AG04449 (cell line): ENCODE results near the gene MYCN.

Source experiments
- CTCF ChIA-PET: fragments of 350-600 bp; formaldehyde crosslinking; extraction: SDS; loops from one replicate; lab custom pipeline; 2021; ENCODE audit warnings: antibody characterized with exemption; lab: Yijun Ruan, JAX
- POLR2A ChIA-PET: fragments of 400-600, 350-600 bp; formaldehyde crosslinking; extraction: SDS; loops from one replicate; lab custom pipeline; 2020; ENCODE audit warnings: antibody characterized with exemption, inconsistent platforms; lab: Yijun Ruan, JAX
- DNase-seq: peaks from one replicate; pipeline ENCODE4 v3.0.0-alpha.2; 2010; ENCODE audit warnings: low read depth, low spot score
- H3K4me3 ChIP-seq: 2 replicates; pipeline ENCODE4 v1.5.1; 2011; ENCODE audit warnings: low read depth, mild to moderate bottlenecking, control low read depth, low read length
- TF ChIP-seq, protein P1 (sequence below): IDR thresholded peaks from one replicate; pipeline ENCODE4 v1.5.1; 2011; ENCODE audit warnings: mild to moderate bottlenecking, moderate library complexity, low read length, control low read depth, inconsistent platforms; ENCODE audit not compliant: insufficient read depth; ENCODE audit errors: missing control alignments

Gene MYCN

DNA sequence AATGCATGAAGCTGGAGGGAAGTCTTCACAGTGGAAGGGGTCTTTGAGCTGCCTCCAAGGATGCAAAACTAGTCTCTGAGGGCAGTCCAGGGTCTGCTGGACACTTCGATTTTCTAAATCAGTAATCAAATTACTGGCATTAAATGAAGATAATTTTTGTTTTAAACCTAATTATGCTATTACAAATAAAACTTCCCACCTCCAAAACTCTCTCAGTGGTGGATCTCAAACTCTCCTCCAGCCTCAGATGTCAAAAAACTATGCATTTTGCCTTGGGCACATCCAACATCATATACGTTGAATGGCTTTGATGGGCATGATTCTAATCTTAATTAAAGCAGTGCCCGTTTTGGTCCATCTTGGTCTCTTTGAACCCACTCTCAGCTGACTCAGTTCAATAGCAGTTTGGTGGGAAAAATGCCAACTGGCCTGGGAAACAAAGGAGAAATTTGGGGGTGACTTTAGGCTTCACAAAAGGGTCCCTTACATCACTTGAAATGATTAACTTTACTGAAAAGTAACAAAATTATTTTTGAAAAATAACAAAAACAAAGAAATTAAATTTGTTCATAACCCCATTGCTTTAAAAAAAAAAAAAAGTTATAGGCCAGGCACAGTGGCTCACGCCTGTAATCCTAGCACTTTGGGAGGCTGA, 5.9 kb upstream of the MYCN start:
- no peak for DNase-seq
- ChIA-PET POLR2A (no interaction called here), CTCF (no interaction called here)
- no peak overlapping the region for H3K4me3 ChIP-seq
- TF ChIP-seq, protein P1, sequence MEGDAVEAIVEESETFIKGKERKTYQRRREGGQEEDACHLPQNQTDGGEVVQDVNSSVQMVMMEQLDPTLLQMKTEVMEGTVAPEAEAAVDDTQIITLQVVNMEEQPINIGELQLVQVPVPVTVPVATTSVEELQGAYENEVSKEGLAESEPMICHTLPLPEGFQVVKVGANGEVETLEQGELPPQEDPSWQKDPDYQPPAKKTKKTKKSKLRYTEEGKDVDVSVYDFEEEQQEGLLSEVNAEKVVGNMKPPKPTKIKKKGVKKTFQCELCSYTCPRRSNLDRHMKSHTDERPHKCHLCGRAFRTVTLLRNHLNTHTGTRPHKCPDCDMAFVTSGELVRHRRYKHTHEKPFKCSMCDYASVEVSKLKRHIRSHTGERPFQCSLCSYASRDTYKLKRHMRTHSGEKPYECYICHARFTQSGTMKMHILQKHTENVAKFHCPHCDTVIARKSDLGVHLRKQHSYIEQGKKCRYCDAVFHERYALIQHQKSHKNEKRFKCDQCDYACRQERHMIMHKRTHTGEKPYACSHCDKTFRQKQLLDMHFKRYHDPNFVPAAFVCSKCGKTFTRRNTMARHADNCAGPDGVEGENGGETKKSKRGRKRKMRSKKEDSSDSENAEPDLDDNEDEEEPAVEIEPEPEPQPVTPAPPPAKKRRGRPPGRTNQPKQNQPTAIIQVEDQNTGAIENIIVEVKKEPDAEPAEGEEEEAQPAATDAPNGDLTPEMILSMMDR = no peak

DNA sequence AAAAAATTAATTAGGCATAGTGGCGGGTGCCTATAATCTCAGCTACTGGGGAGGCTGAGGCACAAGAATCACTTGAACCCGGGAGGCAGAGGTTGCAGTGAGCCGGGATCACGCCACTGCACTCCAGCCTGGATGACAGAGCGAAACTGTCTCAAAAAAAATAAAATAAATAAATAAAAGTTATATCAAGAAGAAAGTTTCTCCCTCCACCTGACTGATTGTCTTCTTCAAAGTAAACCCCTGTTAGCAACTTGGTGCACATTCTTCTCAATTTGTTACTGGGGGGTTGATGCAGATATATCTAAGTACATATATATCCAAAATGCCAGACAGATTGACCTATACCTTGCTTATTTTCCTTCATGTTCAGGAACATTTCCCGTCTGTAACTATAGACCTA, 5.2 kb upstream of the MYCN start:
- POLR2A ChIA-PET = no interaction called here
- TF ChIP-seq, protein P1 = no peak
- CTCF ChIA-PET = no interaction called here
- no peak overlapping the region for H3K4me3 ChIP-seq
- DNase-seq = no peak

DNA sequence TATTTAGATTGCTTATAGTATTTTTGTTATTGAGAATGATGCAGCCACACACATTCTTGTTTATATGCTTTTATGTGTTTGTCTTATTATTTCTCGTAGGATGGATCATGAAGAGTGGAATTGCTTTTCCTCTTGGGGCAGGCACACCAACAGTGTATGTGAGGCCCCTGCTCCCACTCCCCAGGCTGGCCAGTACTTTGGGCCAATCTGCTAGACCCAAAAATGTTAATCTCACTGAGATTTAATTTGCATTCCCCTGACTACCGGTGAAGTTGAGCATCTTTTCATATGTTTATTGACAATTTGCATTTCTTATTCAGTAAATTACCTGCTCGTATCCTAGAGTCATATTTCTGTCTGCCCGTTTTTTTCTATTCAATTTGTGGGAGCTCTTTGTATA, 4.7 kb upstream of the MYCN start:
- no peak for DNase-seq
- TF ChIP-seq, protein P1 = no peak
- CTCF ChIA-PET = no interaction called here
- H3K4me3 ChIP-seq = no peak overlapping the region
- POLR2A ChIA-PET = no interaction called here

DNA sequence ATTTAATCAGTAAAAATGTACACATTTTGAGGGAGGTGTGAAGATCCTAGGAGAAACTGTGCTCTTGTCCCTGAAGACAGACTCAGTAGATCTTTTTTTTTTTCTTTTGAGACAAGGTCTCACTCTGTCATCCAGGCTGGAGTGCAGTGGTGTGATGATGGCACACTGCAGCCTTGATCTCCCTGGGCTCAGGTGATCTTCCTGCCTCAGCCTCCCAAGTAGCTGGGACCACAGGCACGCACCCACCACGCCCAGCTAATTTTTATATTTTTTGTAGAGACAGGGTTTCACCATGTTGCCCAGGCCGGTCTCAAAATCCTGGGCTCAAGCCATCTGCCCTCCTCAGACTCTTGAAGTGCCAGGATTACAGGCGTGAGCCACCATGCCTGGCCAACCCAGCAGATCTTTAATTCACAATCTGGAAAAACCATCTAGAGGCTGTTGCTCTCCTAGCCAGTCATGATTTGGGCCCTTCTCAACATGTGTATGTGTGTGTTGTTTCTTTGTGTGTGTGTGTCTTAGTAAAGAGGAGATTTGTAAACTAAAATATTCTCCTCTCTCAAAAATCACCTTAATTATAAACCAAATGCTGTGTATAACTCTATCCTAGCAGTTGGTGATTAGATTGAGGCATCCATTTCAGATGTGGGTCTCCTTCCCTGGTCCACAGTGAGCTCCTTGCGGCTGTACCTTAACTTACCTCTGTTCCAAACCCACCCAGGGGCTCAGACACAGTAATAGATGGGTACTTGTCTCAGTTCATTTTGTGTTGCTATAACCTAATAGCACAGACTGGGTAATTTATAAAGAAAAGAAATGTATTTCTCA, 3.9 kb upstream of the MYCN start:
- POLR2A ChIA-PET = no interaction called here
- CTCF ChIA-PET = no interaction called here
- H3K4me3 ChIP-seq = no peak overlapping the region
- no peak for DNase-seq
- TF ChIP-seq, protein P1 = no peak

DNA sequence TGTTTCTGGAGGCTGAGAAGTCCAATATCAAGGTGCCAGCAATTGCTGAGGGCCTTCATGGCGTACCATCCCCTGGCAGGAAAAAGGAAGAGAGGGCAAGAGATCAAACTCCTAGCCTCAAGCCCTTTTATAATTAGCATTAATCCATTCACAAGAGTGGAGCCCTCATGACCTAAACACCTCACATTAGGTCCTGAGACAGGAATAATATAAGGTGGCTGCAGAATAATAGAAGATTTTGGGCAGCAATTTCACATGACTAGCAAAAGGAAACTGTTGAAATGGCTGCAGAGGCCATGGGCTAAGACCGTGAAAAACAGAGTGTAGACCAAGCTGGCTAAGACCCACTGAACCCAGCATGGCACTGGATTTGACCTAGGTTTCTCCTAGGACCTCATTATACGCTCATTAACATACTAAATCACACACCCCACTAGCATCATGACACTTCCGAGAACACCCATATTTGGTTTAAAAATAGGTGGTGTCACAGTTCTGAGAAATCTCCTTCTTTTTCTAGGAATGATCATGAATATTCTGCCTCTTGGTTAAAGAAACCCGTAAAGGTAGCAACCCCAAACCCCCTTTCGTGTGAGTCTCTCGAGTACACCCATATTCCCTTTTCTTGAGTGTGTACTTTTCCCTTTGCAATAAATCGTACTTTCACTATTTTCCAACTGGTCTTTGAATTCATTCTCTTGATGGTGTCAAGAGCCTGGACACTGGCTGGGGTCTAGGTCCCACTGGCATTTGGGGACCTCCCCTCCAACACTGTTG, 3.1 kb upstream of the MYCN start:
- H3K4me3 ChIP-seq = no peak overlapping the region
- no peak for DNase-seq
- ChIA-PET POLR2A (no interaction called here), CTCF (no interaction called here)
- TF ChIP-seq, protein P1 = no peak
